Renal cortex interstitium (tissue), 11 donors: ENCODE results near the gene CHST15. TPM values are rescaled to one million over a fixed set of nuclear protein-coding genes. Genes with fewer than 3 reads are reported as not detected.

Experiments
- DNase-seq, 11 donors: peaks; one replicate each; pipeline ENCODE4 v3.0.0-alpha.2; 2013; ENCODE audit warnings: low read depth in 9 of 11, low spot score in 4 of 11; ENCODE audit errors: extremely low read depth in 1 of 11
- polyA plus RNA-seq, 3 donors: library from polyadenylated mRNA; unstranded; fragments of 120-200 nt; gene quantifications; one replicate each; pipeline ENCODE4 v1.2.1, GENCODE V29; 2013; ENCODE audit not compliant: insufficient read length in 3 of 3

Gene CHST15
- polyA plus RNA-seq, 3 donors: 17.9 to 21.6 (median 20.7) TPM

- no peak for DNase-seq
Observed at GRCh38 chr10:124010563-124011131, 82.8 kb downstream of the CHST15 start.

DNA sequence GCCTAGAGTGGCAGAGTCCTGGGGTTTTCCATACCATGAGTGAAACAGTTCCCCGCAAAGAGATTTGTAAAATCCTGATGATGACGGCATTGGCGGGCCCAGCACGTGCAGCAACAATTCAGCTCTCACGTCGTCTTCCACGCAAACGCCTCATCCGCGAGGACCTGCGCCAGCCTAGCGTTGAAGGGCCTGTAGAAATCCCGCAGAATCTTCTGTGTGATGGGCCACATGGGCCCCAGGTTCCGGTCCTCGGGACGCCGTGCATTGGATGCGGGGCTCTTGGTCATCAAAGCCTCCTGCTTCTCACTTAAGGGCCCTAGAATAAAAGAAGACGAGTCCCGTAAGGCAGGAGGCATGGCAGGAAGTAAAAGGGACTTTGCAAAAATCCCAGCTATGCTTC lies 83.4 kb downstream of the CHST15 start:
- no peak for DNase-seq

DNA sequence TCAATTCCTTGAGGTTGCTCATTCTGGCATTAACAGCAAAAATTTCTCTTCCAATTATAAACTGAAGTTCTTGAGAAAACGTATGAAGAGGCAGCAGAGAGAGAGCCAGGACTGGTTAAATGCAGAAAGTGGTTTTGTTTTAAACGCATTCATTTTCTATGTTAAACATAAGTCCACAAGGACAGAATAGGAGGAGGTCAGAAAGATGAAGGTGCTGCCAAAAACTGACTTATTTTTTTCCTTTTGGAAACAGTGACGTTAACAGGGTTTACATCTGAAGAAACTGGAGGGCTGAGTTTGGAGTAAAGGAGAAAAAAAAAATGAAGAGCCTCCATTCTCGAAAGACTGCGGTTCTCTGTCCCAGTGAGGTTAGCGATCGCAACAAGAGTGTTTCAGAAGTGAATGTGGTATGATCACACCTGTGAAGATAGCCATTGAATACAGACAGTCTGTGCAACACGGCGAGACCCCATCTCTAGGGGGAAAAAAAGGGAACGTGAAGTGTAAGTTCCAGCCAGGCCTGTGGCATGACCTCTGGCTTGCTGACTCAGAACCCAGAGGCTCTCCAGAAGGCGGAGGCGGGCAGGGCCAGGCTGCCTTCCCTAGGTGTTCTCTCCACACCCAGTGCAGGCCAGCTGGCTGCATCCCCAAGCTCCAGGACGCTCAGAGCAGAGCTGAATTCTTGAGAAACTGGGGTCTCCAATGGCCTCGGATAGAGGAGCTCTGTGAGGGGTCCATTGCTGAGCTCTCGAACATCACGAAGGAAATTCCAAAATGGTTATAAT lies 84.0 kb downstream of the CHST15 start:
- DNase-seq: no peak

DNA sequence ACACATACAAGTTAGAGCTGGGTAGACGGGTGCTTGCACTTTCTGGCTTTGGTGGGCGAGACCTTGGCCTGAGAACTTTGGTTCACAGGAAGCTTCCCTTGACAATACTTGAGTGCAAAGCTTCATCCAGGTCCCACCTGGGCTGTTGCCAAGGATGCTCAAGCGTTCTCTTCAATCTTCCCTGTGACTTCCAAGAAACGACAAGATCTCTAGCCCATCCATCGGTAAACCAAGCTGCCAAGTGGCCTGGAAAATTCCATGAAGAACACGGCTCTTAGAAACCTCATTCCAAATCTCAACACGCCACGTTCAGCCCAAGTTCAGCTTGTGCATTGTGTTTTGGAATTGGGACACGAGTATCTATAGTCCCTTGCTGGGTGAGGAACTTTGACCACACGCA lies 84.7 kb downstream of the CHST15 start:
- no peak for DNase-seq

- no peak for DNase-seq
Observed at GRCh38 chr10:124008187-124008586, 85.2 kb downstream of the CHST15 start.

- DNase-seq: no peak
Observed at GRCh38 chr10:124007773-124008145, 85.6 kb downstream of the CHST15 start.

- DNase-seq: no peak
Observed at GRCh38 chr10:124007102-124007772, 86.2 kb downstream of the CHST15 start.

- DNase-seq: no peak
Observed at GRCh38 chr10:124006526-124006925, 86.9 kb downstream of the CHST15 start.

DNA sequence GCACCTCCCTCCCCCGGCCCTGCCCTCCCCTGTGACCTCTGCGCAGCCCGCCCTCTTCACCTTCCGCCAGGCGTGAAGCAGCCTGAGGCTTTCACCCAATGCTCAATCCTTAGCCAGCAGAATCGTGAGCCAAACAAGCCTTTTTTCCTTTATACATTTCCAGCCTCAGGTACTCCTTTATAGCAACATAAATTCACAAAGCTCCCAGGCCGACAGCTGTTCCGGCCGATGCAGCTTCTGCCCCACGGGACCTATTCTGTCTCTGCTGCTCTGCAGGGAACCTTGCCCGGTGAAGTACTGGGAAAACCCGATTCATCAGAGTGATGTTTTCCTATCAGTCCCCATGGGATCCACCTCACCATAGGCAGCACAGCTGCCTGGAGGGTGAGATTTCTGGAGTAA lies 87.4 kb downstream of the CHST15 start:
- DNase-seq: no peak

DNA sequence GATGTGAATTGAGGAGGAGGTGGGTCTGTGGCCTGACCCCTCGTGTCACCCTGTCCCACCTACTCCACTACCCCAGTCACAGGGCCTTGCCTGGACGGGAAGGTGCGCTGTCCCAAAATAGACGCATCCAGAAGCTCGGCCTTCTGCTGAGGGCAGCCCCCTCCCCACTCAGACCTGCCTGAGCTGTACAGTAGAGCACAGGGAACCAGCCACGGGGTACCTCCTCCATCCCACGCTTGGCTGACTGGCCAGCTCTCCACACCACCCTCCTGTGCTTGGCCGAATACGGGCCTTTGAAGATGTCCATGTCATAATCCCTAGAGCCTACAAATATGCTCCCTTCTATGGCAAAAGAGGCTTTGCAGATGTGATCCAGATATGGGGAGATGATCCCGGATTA lies 88.3 kb downstream of the CHST15 start:
- DNase-seq: no peak

GRCh38 chr10:124004663-124005004 lies 88.8 kb downstream of the CHST15 start:
- no peak for DNase-seq

DNA sequence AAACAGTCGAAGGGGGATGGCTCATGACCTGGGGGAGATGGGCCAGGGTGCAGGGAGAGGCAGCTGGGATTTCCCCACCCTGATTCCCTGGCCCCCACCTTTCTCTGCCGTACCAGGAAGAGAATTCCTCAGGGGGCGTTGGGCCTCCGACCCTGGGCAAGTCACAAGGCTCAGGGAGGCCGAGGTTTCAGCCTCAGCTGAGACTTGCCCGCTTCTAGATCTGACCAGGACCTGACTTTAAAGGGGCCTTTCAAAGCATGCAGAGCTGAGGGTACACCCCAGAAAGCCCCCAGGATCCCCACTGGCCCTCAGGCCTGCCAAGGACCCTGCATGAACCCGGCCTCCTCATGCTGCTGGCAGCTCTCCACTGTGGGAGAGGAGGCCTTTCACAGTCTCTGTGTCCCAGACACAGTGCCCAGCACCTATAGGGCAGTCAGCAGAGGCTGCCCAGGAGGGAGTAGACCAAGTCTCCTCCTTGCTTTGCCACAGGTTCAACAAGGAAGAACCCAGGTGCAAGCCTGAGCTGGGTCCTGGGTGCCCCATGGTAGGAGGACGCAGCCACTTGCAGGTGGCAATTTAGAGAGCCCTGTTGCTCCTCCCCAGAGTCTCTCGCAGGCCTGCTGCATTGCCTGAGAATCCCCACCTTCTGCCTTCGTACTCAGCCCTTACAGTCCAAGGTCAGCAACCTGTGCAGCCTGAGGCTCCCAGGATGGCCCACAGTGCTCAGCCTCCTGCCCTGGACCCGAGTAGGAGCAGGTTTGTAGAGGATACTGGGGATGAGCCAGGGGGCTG lies 89.3 kb downstream of the CHST15 start:
- DNase-seq: no peak

GRCh38 chr10:124003481-124003870 lies 89.9 kb downstream of the CHST15 start:
- no peak for DNase-seq

GRCh38 chr10:124003070-124003419 lies 90.4 kb downstream of the CHST15 start:
- no peak for DNase-seq

DNA sequence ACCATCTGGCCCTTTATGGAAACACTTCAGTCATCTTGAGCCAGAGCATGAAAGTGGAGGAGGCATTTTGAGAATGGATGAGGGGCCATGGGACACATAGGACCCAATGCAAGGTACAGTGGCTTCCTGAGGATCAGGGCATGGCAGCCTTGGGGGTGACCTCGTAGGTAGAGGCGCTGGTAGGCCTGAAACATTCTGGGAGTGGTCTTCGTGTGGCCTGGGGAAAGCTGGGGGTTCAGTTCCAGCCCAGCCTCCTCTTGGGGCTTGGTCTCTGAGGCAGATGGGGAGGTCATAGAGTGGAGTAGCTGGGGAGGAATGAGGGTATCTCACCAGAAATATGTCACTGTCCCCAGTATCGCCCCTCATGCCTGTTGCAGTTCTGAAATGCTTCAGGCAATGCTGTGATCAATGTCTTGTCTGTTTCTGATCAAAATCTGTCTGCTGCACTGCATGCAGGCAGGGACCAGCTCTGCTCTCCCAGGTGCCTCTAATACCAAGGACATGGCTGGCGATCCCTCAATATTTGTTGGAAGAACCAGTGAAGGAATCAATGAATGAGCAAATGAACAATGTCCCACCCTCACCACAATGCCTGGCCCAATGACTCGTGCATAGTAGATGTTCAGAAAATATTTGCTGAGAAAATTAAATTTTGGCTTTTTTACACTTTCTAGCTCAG lies 90.9 kb downstream of the CHST15 start:
- DNase-seq: no peak

GRCh38 chr10:124001391-124002148 lies 91.8 kb downstream of the CHST15 start:
- no peak for DNase-seq

DNA sequence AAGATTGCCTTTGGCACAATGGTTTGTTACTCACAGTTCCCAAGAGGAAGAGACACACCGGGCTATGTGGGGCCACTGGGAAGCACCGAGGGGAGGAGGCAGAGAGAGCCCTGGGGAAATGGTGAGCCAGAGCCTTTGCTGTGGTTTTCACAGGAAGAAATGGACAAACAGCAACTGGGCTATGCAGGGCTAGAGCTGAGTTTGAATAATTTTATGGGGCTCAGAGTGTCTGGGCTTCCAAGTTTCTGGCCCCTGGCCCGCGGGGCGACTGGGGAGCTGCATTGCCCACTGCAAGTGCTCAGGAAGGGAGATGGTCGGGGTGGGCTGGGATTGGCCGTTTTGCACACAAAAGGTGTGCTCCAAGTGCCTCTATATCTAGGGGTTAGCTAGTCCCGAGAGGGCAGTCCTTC lies 92.6 kb downstream of the CHST15 start:
- no peak for DNase-seq

DNA sequence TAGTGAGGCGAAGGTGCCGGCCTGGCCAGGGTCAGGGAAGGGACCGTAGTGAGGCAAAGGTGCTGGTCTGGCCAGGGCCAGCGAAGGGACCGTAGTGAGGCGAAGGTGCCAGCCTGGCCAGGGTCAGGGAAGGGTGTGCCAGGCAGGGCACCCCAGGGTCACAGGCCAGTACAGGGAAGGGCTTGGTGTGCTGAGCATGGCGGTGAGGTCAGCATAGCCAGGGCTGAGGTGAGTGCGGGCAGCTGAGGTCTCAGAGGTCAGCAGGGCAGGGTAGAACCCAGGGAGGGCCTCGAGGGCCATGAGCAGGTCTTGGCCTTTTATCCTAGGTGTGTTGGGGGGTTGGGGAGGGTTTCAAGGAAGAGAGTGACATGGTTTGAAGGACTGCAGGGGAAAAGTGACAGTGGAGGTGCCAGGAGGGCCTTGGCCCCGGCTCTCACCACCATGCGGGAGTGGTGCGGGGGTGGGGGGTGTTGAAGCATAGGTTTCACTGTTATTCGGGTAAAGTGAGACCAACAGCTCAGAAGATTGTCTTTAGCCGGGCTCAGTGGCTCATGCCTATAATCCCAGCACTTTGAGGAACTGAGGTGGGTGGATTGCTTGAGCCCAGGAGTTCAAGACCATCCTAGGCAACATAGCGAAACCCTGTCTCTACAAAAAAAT lies 93.3 kb downstream of the CHST15 start:
- DNase-seq: no peak
